GM10266 (cell line): ENCODE data around the gene ERBB4.

Experiments
- DNase-seq: peaks from one replicate; pipeline ENCODE4 v3.0.0; 2012; ENCODE audit errors: extremely low spot score
- CTCF ChIP-seq: IDR thresholded peaks from 2 replicates; pipeline ENCODE4 v1.5.1; 2012; ENCODE audit warnings: mild to moderate bottlenecking, low read depth; ENCODE audit not compliant: control insufficient read depth, insufficient read depth; ENCODE audit errors: missing control alignments

Gene ERBB4

GRCh38 chr2:212311807-212312404 is 226.7 kb downstream of the ERBB4 start:
- no peak for TF ChIP-seq CTCF
- DNase-seq = no peak

- no peak for TF ChIP-seq CTCF
- DNase-seq = no peak
Measured at GRCh38 chr2:212299943-212300342, 238.7 kb downstream of the ERBB4 start.

DNA sequence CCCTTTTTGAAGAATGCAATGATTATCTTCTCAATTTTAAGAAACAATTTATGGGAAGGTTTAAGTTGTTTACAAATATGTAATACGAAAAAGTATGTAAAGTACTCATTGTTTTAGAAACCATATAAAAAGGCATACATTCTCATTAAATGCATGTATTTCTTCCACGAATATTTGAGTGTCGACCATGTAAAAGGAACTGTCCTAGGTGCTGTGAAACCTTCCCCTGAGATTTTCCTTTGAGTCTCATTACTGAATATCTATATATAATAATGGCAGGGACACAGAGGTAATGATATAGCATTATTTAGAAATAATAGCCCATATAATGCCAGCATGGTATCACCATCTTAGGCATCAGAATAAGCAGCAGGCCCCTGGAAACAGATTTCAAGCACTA is 239.3 kb downstream of the ERBB4 start:
- TF ChIP-seq CTCF = no peak
- no peak for DNase-seq

- no peak for DNase-seq
- no peak for TF ChIP-seq CTCF
Measured at GRCh38 chr2:212295571-212295970, 243.0 kb downstream of the ERBB4 start.

DNA sequence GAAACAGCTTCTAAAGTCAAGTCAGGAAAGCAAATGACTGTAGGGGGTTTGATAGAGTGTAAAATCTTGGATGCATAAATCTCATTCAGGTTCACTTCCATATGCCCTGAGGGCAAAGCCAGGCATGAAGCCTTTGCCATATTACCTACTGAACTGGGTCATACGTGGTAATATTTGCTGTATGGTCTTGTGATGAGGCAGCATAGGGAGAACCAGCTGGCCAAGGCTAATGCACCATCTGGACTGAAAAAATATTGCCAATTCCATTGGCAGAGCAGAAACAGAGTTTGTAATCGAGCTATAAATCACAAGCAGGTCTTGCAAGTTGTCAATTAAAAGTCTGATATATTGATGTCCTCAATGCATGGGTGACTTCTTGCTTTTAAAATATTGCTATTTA is 243.8 kb downstream of the ERBB4 start:
- TF ChIP-seq CTCF = no peak
- DNase-seq = no peak

DNA sequence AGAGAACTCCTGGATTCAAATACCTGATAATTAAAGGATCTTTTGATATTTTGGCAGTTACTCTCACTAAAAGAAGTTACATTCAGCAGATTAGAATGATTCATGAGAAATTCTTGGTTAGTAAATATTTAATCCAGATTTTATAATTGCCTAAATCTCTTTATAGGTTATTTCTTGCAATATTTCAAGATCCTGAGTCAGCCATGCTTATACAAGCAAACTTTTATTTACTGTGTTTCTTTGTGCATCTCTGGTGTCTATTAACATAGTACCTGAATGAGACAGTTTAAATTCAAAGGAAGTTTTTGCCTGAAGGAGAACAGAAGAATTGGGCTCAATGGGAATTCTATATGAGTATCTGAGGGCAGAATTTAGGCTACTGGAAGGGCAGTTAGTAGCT is 249.3 kb downstream of the ERBB4 start:
- no peak for TF ChIP-seq CTCF
- DNase-seq = no peak

GRCh38 chr2:212288308-212288707 is 250.3 kb downstream of the ERBB4 start:
- TF ChIP-seq CTCF = no peak

More at GRCh38 chr2:212288308-212288707, 250.3 kb downstream of the ERBB4 start:
- no peak for DNase-seq
